Heart left ventricle (tissue), 16 donors: ENCODE measurements around the gene FGF19. TPM values are rescaled to one million over a fixed set of nuclear protein-coding genes. Genes with fewer than 3 reads are reported as not detected.

Experiments
- ATAC-seq, 4 donors: fragments of 200-7000 bp; cut with Tn5 transposase; one replicate each; pipeline ENCODE4 v1.9.1; 2020 to 2022; ENCODE audit warnings: moderate library complexity in 4 of 4, mild to moderate bottlenecking in 3 of 4, moderate number of reproducible peaks in 1 of 4
- DNase-seq, 5 donors: peaks; one replicate each; pipeline ENCODE4 v3.0.0-alpha.2; 2020
- H3K27ac ChIP-seq, 12 donors: fragments of 200-600 bp; sonication (generic) in 4 of 12; one replicate each; pipeline versions ENCODE4 v1.5.0 to v1.8.0; 2016 to 2022; ENCODE audit warnings: mild to moderate bottlenecking in 2 of 12
- H3K27me3 ChIP-seq, 9 donors: fragments of 200-600 bp; sonication (generic) in 2 of 9; one replicate each; pipeline versions ENCODE4 v1.5.1 to v1.8.0; 2016 to 2022; ENCODE audit warnings: mild to moderate bottlenecking in 3 of 9
- H3K36me3 ChIP-seq, 9 donors: fragments of 200-600 bp; sonication (generic) in 2 of 9; one replicate each; pipeline versions ENCODE4 v1.5.0 to v1.8.0; 2018 to 2022; ENCODE audit warnings: mild to moderate bottlenecking in 2 of 9
- H3K4me1 ChIP-seq, 12 donors: fragments of 200-600 bp; sonication (generic) in 4 of 12; one replicate each; pipeline versions ENCODE4 v1.5.0 to v1.8.0; 2016 to 2022; ENCODE audit warnings: mild to moderate bottlenecking in 3 of 12
- H3K4me3 ChIP-seq, 12 donors: fragments of 200-600 bp; sonication (generic) in 4 of 12; one replicate each; pipeline versions ENCODE4 v1.5.0 to v1.8.0; 2017 to 2022; ENCODE audit warnings: mild to moderate bottlenecking in 9 of 12, moderate library complexity in 4 of 12
- H3K9me3 ChIP-seq, 12 donors: fragments of 200-600 bp; sonication (generic) in 4 of 12; one replicate each; pipeline versions ENCODE4 v1.5.0 to v1.8.0; 2016 to 2022; ENCODE audit warnings: mild to moderate bottlenecking in 1 of 12
- POLR2A ChIP-seq, 2 donors: fragments of 450-650 bp; IDR thresholded peaks; one replicate each; pipeline ENCODE4 v1.6.1; 2017; ENCODE audit warnings: antibody characterized with exemption in 2 of 2, mild to moderate bottlenecking in 2 of 2, moderate library complexity in 2 of 2
- WGBS, 4 donors: extraction: QIAGEN DNeasy Blood & Tissue Kit in 2 of 4; methylation state at CpG; one replicate each; pipeline versions ENCODE4 v1.1.5 to v1.1.7; 2013 to 2018; 5-methylcytosine and 5-hydroxymethylcytosine counted together
- intact Hi-C, 10 donors: fragments of 100-400 bp; cut with DNase I; formaldehyde crosslinking; loops; one replicate each; pipeline versions ENCODE4 v1.11.1 to v1.14.2; 2022
- polyA plus RNA-seq, 2 donors: library from polyadenylated mRNA; stranded (reverse); fragments of 200-250 nt; gene quantifications; one replicate each; pipeline ENCODE4 v1.2.3, GENCODE V29; 2013
- total RNA-seq, 9 donors: library from RNA; depleted of rRNA in 2 of 9; stranded (reverse); fragments of >200 nt in 2 of 9; fragmentation: NEBNext Ultra II Directional in 3 of 9; extraction: Animal tissue kit (Norgen Biotek cat#: 25700) in 3 of 9; gene quantifications; one replicate each; pipeline versions ENCODE4 v1.1.0 to v1.2.4, GENCODE V29; 2016 to 2023
- TF ChIP-seq, protein P1 (sequence below), 12 donors: fragments of 200-600 bp; sonication (generic) in 4 of 12; IDR thresholded peaks; one replicate each; pipeline versions ENCODE4 v1.5.0 to v1.8.0; 2018 to 2022; ENCODE audit warnings: antibody characterized with exemption in 12 of 12, mild to moderate bottlenecking in 5 of 12
- donor health status: ischemic (EF 13 %, LVEDD 7.1; RV severe dilation, severe dysfunction).
- donor health status: healthy with polysubstance abuse.
- donor health status: DM: no; HTN: yes; CAD: no.
- donor health status: DM: no; HTN: no; CAD: no.
- donor health status: ischemic (EF 25% LVEDD 6.9; RV normal size, moderate dysfunction).
- donor health status: ischemic (EF 25% LVEDD 5.7; RV mildly dilated, moderate dysfunction).
- donor health status: healthy.
- donor health status: DM: yes; HTN: yes; CAD: no.
- donor health status: ischemic (EF 35%, LVEDD 5.7; RV mildly dilated, moderate dysfunction).
- donor health status: nonischemic (EF 11% LVEDD 7.7; RV severe dilation, severe dysfunction).
- donor health status: DM: yes; HTN: yes; CAD: no.
- donor health status: PGD.
- donor health status: ischemic (EF 29% LVEDD 5.4; RV normal size, mild dysfunction).
- donor health status: nonischemic (EF 23%, LVEDD 6.1; RV moderate dilation, normal function).

Gene FGF19
- total and polyA plus RNA-seq, 11 donors = not detected

DNA sequence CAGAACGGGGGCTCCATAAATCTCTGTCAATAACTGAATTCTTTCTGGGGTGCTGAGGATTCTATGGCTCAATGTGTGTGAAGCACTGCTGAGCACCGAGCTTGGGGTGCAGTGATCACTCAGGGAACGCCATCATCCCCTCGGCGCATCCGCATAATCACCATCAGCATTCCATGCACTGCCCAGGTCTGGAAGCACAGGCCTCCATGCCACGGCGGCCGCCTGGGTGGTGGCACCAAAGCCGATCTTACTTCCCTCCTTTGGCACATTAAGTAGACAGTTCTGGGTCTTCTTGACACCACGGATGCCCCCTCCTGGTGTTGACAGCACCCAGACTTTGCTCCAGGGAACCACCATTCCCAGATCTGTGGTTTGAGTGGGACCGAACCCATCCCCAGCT is 44.2 kb downstream of the FGF19 start:
- ATAC-seq = no peak
- peaks cover 0 to 20% (median 9%) of the 10 kb centered on the region in 9 donors for H3K36me3 ChIP-seq
- no peak for TF ChIP-seq POLR2A (IDR thresholded peaks at IDR 0.05)
- TF ChIP-seq, protein P1, sequence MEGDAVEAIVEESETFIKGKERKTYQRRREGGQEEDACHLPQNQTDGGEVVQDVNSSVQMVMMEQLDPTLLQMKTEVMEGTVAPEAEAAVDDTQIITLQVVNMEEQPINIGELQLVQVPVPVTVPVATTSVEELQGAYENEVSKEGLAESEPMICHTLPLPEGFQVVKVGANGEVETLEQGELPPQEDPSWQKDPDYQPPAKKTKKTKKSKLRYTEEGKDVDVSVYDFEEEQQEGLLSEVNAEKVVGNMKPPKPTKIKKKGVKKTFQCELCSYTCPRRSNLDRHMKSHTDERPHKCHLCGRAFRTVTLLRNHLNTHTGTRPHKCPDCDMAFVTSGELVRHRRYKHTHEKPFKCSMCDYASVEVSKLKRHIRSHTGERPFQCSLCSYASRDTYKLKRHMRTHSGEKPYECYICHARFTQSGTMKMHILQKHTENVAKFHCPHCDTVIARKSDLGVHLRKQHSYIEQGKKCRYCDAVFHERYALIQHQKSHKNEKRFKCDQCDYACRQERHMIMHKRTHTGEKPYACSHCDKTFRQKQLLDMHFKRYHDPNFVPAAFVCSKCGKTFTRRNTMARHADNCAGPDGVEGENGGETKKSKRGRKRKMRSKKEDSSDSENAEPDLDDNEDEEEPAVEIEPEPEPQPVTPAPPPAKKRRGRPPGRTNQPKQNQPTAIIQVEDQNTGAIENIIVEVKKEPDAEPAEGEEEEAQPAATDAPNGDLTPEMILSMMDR (IDR thresholded peaks at IDR 0.05) = no peak
- H3K4me3 ChIP-seq = no peak overlapping the region
- WGBS, 4 donors = 91 to 94% (median 93%) methylated on average over 8 to 12 of the region's 12 CpGs
- peak in 1 of 5 donors; percentile 28 for DNase-seq
- no peaks in the 10 kb centered on the region for H3K9me3 ChIP-seq
- intact Hi-C loops = no loop called here
- peaks cover 0 to 8% (median 0%) of the 10 kb centered on the region in 12 donors for H3K4me1 ChIP-seq
- no peaks in the 10 kb centered on the region for H3K27me3 ChIP-seq
- H3K27ac ChIP-seq = no peak overlapping the region

DNA sequence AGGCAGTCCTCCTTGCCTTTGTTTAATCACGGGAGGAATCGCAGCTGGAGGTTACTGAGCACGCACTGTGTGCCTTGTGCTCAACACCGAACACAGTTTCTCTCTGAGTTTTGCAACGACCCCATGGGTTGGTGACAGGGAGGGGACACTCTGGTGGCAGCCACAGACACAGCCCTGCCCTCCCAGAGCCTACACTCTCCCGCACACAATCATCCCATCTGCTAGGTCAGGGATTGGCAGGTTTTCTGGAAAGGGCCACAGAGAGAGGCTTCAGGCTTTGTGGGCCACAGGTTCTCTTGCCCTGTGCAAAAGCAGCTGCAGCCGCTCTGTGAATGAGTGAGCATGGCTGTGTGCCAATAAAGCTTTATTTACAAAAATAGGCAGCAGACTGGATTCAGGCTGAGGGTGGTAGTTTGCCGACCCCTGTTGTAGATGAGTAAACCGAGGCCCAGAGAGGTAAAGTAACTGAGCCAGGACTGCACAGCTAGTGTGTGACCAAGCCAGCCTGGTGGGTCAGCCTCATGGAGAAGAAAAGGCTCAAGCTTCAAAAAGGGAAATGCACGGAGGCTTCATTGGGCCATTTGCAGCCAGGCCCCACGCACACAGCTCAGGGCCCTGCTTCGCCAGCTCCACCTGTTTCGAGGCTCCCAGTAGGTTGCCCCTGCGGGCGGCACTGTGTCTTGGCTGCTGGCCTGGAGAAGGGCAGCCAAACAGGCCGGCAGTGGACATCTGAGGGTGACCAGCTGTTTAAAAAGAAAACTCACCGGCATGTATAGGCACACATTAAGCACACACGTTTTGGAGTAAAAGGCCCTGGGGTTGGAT is 45.0 kb downstream of the FGF19 start:
- no peaks in the 10 kb centered on the region for H3K9me3 ChIP-seq
- DNase-seq (peak in 1 of 5 donors; percentile 28), ATAC-seq (no peak)
- H3K4me3 ChIP-seq = no peak overlapping the region
- peaks cover 0 to 20% (median 11%) of the 10 kb centered on the region in 9 donors for H3K36me3 ChIP-seq
- no peak overlapping the region for H3K27ac ChIP-seq
- H3K4me1 ChIP-seq = peaks cover 0 to 8% (median 0%) of the 10 kb centered on the region in 12 donors
- 85 to 88% (median 87%) methylated on average over 18 of the region's 18 CpGs for WGBS, 4 donors
- no peaks in the 10 kb centered on the region for H3K27me3 ChIP-seq
- no peak for TF ChIP-seq POLR2A (IDR thresholded peaks at IDR 0.05)
- TF ChIP-seq, protein P1 (IDR thresholded peaks at IDR 0.05) = no peak
- intact Hi-C loops = no loop called here

DNA sequence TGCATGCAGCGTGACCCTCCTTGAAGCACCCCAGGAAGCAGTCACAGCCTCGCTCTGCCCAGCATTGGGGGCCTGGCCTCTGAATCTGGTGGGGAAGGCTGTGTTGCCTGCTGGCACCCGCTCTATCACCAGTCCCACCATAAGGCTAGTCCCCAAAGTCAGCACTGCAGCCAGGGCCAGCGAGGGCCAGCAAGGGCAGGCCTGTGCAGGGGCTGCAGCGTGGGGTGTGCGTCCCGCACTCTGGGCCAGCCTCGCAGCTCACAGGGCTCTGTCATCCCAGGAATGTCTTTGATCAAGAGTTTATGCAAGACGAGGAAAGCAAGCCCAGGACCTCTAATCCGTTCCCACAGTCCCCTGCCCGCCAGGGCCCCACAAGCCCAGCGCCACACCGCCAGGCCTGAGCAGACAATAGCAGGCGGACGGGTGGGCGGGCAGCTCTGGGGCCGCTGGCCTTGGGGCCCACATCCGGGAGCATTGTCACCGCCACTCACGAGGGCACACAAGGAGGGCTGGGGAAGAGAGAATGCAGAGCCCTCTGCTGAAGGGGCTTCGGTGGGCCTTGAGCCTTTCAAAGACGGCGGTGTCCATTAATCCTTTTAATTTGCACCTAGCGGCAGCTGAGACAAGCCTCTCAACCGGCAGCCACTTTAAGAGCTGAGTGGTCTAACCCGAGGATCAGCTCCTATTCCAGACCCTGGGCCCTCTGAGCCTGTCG is 45.8 kb downstream of the FGF19 start:
- DNase-seq (peak in 2 of 5 donors; percentile 9 to 55), ATAC-seq (no peak)
- no peak overlapping the region for H3K27ac ChIP-seq
- no peaks in the 10 kb centered on the region for H3K9me3 ChIP-seq
- H3K27me3 ChIP-seq = no peaks in the 10 kb centered on the region
- no peak overlapping the region for H3K4me3 ChIP-seq
- intact Hi-C loops = no loop called here
- TF ChIP-seq, protein P1 (IDR thresholded peaks at IDR 0.05) = no peak
- no peak for TF ChIP-seq POLR2A (IDR thresholded peaks at IDR 0.05)
- WGBS, 4 donors = 66 to 75% (median 69%) methylated on average over 21 to 27 of the region's 27 CpGs
- peaks cover 0 to 8% (median 0%) of the 10 kb centered on the region in 12 donors for H3K4me1 ChIP-seq
- H3K36me3 ChIP-seq = peaks cover 0 to 22% (median 11%) of the 10 kb centered on the region in 9 donors

DNA sequence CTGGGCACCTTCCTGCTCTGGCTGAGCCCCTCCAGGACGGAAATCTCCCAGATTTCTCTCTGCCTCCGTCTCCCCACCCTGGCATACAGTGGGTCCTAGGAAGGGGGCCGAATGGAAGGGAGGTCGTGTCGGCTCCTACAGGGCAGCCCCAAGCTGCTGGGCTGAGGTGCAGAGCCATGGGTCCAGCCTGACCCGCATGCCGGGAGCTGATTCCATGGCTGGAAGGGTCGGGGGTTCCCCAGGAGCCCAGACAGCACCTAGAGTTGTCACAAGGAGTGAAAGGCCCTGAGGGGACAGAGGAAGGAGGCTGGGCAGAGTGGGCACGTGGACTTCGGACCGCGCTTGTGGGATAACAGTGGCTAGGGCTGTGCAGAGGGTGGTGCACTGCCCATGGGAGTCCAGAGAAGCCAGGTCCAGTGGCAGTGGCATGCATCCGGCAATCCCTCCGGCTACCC is 46.3 kb downstream of the FGF19 start:
- DNase-seq = peak in 2 of 5 donors; percentile 18 to 37

More for the DNA sequence above, 46.3 kb downstream of the FGF19 start:
- Histone ChIP-seq H3K4me3 (no peak overlapping the region), H3K9me3 (no peaks in the 10 kb centered on the region), H3K36me3 (peaks cover 0 to 28% (median 13%) of the 10 kb centered on the region in 9 donors), H3K27me3 (no peaks in the 10 kb centered on the region), H3K4me1 (peaks cover 0 to 8% (median 0%) of the 10 kb centered on the region in 12 donors), H3K27ac (no peak overlapping the region)
- ATAC-seq = no peak
- intact Hi-C loops = no loop called here
- TF ChIP-seq, protein P1 (IDR thresholded peaks at IDR 0.05) = no peak
- no peak for TF ChIP-seq POLR2A (IDR thresholded peaks at IDR 0.05)
- 87 to 96% (median 91%) methylated on average over 11 to 14 of the region's 14 CpGs for WGBS, 4 donors
